NCI-H345 treated with DMSO at 0.1 percent for 48 hours (cell line): ENCODE results near the gene NCKAP5.

Source experiments
- DNase-seq: peaks from one replicate; lab custom pipeline; 2025; ENCODE audit not compliant: unreplicated experiment; lab: John Stamatoyannopoulos, UW

NCKAP5 gene

GRCh38 chr2:133574620-133575019, 6.4 kb upstream of the NCKAP5 start:
- DNase-seq: no peak

DNA sequence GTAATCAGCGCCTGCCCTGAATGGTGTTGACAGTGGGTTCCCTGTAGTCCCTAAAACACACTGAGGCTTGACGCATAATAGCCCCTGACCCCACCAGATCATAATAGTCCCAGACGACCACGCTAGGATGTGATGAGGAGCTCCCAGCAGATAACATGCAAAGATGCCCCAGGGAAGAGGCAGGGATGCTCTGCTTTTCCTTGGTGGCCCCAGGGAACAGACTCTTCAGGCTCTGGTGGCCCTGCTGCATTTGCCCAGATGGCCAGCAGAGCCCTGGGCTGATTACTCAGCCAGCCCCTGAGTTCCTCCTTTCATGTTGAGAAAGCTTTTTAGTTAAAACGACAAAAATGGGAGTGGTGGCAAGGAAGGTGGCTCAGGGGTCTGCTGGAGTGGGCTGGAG, 5.9 kb upstream of the NCKAP5 start:
- no peak for DNase-seq

DNA sequence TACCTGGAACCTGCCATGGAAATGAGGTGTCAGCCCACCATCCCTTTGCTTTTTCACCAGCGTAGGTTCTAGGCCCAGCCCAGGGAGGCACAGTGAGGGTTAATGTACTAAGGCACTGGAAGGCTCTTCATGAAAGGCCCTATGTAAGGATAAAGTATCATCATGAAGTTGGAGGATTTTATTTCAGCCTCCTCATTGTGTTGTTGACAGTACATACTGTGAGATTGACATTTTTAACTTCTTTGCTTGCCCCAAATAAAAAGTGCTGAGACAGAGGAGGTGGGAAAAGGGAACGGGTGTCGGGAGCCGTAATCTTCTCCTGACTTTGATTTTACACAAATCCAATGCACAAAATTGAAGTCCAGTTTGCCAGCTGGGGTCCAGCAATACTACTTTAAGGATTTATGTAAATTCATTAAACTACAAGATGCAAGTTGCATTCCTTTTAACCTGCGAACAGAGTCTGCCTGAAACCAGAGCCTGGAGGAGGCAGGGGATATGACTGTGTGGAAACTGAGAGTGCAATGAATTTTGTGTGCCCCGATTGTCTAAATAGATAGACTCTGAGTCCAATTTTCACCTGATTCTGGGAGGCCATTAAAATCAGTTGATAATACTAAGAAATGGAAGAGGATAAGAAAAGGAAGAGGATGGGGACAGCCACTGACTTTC, 5.4 kb upstream of the NCKAP5 start:
- no peak for DNase-seq

DNA sequence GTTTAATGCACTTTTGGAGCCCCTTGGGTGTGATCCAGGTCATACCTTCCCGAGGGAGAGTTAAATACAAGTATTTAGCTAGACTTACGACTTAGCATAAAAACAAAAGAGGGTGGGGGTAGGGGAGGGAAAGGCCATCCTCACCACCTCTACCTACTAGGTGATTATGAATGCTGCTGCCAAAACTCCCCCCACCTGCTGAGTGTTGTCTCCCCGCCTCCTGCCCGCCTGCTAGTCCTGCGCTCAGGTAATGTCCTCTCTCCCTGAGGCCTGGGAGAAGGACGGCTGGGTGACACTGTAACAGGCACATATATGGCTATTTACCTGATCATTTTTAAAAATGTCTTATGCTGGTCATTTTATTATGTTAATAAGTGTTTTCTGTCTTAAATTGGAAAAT, 3.0 kb upstream of the NCKAP5 start:
- no peak for DNase-seq

- no peak for DNase-seq
These were observed 2.3 kb upstream of the NCKAP5 start for GRCh38 chr2:133570542-133570941.

DNA sequence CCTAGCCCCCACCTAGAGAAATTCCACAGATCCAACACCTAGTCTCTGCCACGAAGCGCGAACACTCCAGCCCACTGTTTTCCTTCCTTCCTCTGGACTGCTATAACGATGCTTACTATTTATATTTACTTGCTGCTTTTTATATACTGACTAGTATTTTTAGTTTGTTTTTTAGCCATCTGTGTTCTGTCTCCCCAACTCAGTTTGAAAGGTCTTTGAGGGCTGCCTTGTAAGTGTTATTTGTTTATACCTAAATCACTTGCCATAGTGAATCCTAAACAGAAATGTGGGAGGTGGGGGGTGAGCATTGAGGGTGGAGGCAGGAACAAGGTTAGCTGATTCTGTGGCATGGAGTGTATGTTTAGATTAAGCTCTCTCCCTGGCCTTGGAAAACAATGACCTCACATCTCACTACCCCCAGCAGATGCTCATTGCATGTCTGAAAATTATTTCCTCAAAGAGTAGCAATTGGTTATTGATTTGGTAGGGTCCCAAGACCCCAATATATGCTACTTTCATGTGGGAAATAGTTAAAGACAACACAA, 1.1 kb upstream of the NCKAP5 start:
- no peak for DNase-seq

DNA sequence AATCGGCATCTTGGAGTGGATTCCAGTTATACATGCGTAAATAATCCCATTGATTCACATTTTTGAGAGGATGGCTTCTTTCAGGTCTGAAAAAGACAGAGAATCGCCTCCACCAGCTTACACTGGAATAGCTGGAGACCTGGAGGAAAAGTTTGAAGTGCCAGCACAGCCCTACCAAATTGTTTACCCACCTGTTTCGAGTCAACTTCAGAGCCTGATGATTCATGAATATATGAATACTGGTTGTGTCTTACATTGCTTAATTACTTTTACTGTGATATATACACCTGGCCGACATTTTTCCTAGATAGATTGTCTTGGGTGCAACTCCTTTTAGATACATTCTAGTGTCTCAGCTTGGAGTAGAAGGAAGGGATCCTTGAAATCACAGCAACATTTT, 335 bp upstream of the NCKAP5 start:
- no peak for DNase-seq

- no peak for DNase-seq
These were observed 5.7 kb downstream of the NCKAP5 start for GRCh38 chr2:133562558-133562957.

DNA sequence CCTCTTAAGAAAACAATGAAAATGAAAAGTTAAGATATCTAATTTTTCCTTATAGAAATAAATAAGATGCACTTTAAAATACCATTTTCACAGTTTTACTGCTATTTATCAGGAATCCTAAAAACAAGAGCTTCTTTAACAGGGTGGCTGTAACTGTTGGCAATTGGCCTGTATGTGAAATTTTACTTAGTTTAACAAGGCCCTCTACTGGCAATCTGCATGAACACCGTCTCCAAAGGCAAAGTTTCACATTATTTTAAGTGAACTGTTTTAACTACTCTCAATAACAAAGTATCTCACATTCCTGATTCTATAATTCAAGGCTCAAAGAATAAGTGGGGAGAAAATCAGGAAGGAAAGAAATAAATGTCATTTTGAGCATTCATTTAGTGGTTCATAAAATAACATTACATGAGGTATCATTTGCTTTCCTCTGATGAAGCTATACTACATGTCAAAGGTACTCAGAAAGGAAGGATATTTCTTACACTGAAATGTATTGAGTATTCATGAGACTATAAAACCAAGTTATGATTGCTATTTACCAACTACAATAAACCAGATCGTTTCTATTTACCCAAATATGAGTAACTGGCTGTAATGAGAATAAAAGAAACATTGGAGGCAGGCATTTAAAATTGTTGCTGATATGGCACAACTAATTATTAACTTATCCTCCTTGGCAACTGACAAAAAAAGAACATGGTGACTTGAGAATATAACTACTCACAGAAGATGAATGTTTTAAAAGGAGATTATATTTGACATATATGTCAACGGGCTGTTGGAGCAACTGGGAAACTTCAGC, 7.0 kb downstream of the NCKAP5 start:
- peak; percentile 63 for DNase-seq

DNA sequence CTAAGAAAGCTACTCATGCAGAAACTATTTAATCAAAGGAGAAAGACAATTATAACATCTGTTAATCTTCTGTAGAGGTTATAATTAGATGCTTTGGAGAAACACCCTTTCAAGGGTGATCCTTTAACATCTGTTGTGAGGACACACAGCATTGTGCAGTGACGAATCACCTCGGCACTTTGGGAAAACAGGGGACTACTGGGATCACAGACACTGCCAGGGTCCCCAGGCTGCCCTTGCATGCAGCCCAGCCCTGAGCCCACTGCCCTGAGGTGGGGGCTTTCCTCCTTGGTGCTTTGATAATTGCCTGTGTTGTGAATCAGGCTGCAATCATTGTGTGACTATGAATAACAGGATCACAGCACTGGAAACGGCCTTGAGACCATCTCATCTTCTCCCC, 10.6 kb downstream of the NCKAP5 start:
- DNase-seq: no peak

DNA sequence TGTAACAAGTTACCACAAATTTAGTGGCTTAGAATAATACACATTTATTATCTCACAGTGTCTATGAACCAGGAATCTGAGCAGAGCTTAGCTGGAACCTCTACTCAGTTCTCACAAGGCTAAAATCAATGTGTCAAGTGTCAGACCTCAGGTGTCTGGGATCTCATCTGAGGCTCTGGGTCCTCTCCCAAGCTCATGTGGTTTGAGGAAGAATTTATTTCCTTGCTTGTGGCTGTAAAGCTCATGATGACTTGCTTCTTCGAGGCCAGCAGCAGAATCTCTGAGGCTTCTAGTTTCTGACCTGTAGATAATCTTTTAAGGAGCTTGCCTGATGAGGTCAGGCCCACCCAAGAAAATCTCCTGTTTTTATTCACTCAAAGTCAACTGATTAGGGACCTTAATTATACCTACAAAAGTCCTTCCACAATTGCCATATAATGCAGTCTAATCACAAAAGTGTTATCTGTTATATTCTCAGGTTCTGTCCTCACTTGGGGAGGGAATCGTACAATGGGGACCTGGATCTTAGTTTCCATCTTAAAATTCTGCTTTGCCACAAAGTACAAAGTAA, 14.3 kb downstream of the NCKAP5 start:
- DNase-seq: no peak

DNA sequence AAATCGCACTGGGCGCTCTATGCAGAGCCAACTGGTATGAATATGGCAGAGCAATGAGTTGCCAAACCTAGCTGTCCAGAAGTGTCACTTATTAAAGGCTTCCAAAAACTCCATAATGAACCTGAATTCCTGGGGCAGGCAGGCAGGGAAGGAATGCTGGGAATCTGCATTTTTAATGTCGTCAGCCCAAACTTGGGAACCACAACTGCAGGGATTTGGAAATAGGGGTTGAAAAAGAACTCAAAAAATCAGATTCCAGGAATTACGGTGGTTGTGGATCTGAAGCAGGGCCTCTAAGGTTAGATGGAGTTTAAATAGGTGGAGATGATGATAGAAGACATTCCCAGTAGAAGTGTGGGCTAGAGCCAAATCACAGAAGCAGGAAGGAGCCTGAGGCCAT, 15.0 kb downstream of the NCKAP5 start:
- no peak for DNase-seq

DNA sequence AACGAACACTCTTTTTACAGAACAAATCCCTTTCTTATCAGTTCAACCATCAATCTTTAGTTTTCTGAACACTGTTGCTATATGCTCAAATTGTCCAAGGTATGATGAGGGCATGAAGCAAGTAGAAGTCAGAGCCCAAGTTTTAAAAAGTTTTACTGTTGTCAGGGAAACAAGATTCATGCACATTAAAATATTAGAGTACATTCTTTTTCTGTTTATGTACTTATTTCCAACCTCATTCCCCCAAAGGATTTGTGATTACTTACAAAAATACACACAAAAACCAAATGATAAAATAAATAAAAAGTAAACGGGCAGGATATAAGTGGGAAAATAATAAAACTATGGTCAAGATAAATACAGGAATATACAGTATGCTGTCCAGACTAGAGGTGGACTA, 15.4 kb downstream of the NCKAP5 start:
- DNase-seq: no peak

- no peak for DNase-seq
These were observed 26.5 kb downstream of the NCKAP5 start for GRCh38 chr2:133541797-133542196.

GRCh38 chr2:133541376-133541775, 26.9 kb downstream of the NCKAP5 start:
- no peak for DNase-seq

DNA sequence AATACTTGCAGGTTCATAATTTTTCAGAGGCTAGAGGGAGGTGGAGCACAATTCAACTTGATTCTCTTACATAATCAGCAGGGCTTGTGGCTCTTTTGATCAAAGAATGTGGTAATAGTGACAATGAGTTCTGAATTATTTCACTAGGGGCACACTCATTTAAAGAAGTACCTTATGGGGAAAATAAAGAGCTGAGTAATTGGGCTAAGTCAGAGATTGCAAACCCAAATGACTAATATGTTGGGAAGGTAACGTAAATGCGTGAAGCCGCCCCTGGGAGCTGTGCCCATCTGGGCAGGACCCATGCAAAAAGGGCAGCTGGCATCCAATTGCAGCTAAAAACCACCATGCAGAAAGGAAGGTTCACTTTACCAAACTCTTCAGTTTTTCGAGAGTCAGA, 35.3 kb downstream of the NCKAP5 start:
- DNase-seq: no peak

DNA sequence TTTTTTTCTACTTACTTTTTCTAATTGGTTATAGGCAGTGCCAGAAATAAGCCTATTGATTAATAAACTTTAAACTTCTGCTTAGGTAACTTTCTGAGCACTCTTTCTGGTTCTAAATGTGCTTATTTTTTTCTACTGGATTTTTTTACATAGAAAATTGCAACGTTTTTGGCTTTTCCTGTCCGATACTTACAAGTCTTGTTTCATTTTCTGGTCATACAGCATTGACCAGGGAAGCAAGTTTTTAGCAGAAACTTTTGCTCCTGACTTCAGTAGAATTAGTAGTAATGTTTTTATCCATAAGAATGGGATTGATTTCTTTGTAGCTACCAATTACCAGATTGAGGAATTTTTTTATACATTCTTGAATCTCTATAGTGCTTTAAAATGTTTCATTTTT, 36.9 kb downstream of the NCKAP5 start:
- DNase-seq: no peak

DNA sequence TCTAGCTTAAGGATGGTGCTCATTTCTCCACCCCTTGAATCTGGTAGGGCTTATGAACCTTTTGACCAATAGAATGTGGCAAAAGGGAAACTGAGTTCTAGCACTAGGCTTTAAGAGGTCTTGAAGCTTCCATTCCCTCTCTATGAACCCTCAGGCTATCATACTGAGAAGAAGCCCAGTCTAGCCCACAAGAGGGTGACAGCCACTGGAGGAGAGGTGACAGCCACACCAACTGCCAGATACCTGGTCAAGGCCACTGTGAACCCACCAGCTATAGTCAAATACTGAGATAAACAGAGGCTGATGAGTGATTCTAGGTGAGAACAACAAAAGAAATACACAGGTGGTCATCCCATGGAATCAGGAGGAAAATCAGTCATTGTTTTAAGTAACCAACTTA, 37.6 kb downstream of the NCKAP5 start:
- no peak for DNase-seq

DNA sequence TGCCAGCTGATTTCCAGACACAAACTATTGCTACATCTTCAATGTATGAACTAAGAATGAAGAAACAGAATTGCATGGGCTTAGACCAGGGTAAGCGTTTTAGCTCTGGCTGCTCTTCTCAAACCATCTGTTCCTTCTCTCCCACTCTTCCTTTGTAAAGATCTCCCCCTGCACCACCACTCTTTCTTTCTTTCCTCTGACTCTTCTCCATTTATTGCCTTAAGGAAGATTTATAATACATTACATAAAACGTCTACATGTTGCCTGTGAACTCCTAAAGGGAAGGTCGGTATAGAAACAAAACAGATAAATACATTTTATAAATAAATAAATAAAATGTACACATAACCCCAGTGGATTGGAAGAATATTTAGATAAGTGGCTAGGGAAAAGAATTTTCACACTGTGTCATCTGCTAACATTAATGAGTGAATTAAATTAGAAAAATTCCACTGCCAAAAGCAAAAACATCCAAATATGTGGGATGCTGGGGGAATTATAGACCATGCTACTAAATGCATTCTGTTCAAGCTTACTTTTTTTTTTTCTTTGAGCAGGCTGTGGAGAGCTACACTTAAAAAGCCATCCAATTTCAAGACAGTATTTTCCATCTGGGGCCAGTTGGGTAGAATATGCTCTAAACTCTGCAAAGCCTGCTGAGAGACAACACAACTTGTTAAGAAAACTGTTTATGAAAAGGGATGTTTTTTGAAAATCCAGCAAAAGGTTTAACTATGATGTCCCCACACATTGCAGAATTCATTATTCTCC, 41.5 kb downstream of the NCKAP5 start:
- no peak for DNase-seq

DNA sequence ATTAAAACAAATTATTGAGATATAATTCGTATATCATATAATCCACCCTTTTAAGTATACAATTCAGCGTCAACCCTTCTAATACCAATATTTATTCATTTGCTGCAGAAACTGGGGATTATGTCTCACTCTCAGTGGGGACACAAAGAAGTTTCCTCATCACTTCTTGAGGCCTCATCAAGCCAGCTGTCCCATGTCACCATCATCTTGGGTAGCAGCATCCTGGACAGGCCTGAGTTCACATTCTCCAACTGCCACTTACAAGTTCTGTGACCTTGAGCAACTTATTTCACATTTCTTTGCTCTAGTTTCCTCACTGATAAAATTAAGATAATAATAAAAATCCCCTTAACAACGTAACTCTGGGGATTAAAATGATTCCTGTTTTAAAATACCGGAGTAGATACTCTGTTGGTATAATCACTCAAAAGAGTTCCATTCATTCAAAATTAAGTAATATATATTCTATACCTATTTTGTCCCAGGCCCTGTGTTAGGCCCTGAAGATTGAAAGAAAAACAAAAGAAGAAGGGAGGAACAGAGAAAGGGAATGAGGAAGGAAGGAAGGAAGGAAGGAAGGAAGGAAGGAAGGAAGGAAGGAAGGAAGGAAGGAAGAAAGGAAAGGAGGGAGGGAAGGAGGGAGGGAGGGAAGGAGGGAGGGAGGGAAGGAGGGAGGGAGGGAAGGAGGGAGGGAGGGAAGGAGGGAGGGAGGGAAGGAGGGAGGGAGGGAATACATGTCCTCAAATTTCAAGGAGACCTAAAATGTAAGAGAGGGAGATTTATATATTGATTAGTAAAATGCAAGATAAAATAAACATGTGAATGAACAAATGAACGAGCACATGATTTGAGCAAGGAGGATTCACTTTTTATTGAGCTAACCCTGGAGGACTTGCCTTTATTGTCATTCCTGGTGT, 42.4 kb downstream of the NCKAP5 start:
- DNase-seq: no peak
